GM23248 (cell line): ENCODE data around the gene F2RL2.

Experiments
- EZH2 ChIP-seq: fragments of 200-600 bp; sonication (generic); IDR thresholded peaks from 2 replicates; pipeline ENCODE4 v1.6.1; 2018; ENCODE audit warnings: antibody characterized with exemption, mild to moderate bottlenecking; ENCODE audit not compliant: insufficient read depth, poor library complexity, severe bottlenecking
- EZH2phosphoT487 ChIP-seq: fragments of 200-600 bp; sonication (generic); IDR thresholded peaks from 2 replicates; pipeline ENCODE4 v1.6.1; 2018; ENCODE audit warnings: antibody characterized with exemption, moderate library complexity, mild to moderate bottlenecking, low read depth; ENCODE audit not compliant: insufficient read depth

- no peak for TF ChIP-seq EZH2
- no peak for TF ChIP-seq EZH2phosphoT487
These were observed 51.6 kb downstream of the F2RL2 start for GRCh38 chr5:76571559-76571958.
